GM21529 (cell line): ENCODE results near the gene ITPR2.

Source experiments
- ATAC-seq: cut with Tn5 transposase; IDR thresholded peaks from one replicate; pipeline ENCODE4 v1.9.1; 2021; ENCODE audit not compliant: unreplicated experiment

ITPR2 gene

DNA sequence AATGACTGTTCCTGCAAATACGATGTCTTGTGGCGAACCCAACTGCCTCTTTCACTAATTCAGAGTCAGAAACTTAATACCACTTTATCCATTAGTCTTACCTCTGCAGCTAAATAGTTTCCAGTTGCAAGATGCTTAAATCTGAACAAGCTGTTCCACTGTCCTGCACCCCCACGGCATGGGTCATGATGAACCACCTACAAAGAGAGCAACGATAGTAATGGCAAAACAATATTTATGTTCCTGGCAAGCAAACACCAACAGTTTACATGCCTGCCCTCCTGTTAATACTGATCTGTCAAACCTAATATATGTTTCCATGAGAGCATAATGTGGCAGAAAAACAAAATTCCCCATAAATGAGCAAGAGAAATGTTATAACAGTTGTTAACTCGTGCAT, 121.9 kb downstream of the ITPR2 start:
- ATAC-seq: no peak

- ATAC-seq: no peak
Measured at GRCh38 chr12:26705851-26706250, 127.1 kb downstream of the ITPR2 start.

GRCh38 chr12:26704684-26705460, 128.1 kb downstream of the ITPR2 start:
- ATAC-seq: no peak

DNA sequence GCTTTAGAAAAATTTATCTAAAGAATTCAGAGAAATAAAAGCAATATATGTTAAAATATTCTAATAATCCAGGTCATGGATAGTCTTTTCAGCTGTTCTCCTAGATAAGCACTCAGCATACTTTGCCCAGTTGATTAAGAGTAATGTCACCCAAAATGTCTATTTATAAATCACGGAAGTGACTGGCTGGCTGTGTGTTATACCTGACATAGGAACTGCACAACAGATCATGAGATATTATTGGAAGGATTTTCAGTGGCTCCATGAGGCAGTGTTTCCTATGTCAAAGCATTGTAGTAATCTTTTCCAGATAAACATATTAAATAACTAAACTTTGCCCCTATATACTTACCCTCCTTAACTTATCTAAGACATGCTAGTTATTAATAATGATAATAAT, 128.8 kb downstream of the ITPR2 start:
- ATAC-seq: no peak

GRCh38 chr12:26702741-26703140, 130.3 kb downstream of the ITPR2 start:
- ATAC-seq: no peak

GRCh38 chr12:26701604-26702215, 131.3 kb downstream of the ITPR2 start:
- no peak for ATAC-seq

DNA sequence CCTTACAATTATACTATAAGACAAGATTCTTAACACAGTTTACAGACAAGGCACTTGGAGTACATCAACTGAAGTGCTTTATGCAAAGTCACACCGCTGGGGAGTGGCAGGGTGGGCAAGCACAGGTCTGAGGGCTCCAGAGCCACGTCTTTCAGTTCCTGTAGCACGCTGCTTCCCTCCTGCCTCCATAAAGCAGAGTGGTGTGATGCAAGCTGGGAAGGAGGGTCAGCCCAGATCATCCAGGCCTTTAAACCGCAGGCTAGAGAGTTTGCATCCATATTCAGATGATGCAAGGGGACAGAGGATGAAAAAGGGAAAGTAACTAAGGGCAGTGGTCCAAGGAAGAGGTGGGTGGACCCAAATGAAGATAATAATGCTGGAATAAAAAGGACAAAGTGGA, 132.6 kb downstream of the ITPR2 start:
- no peak for ATAC-seq

DNA sequence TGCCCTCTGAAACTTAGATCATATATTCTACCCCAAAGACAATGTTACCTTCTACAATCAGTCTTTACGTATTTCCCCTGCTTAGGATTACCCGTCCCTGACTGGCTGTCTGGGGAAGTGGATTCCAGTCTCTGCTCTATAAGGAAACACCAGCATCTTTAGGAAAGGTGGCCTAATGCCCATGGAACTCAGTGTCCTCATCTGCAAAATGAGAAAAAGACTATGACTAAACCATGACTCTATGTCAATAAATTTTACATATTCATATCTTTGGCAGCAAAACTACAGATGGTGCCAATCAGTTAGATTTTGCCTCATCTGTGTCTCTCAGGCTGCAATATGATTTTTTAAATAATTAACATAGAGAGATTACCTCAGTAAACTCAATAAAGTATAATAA, 133.8 kb downstream of the ITPR2 start:
- no peak for ATAC-seq

GRCh38 chr12:26698186-26698585, 134.8 kb downstream of the ITPR2 start:
- no peak for ATAC-seq

DNA sequence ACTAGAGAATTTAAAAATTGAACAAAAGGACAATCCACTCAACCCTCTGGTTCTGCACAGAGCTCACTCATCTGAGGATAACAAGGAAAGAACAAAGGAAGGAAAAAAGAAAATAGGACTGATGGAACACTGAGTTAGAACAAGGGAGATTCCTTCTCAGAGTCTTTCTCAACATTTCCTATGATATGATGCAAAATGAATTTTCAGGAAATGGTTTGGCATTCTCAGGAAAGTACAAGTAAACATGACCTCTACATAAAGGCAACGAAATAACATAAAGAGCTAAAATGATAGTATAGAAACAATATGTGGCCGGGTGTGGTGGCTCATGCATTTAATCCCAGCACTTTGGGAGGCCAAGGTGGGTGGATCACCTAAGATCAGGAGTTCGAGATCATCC, 135.8 kb downstream of the ITPR2 start:
- ATAC-seq: no peak

GRCh38 chr12:26696613-26697092, 136.3 kb downstream of the ITPR2 start:
- no peak for ATAC-seq

DNA sequence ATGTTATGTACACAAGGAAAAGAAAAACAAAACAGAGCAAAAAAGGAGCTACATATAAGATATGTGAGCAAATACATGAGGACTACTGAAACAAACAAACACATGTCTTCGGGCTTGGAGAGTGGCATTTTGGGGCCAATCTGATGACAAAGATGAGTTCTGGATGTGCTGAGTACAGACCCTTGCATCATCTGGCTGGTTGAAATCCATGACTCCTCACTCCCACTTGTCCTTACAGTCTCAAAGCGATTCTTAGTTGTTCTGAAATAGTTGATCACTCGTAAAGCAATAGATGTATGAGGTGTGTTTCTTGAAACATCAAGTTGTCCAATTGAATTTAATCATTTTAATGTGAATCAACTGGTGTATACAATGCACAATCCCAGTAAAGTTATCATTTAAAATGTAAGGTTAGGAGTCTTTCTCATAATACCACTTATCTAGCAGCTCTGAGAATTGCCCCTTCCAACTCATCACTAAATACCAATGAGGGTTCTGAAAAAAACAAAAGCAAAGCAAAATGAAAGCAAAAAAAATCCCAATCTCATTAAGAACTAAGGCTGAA, 136.9 kb downstream of the ITPR2 start:
- no peak for ATAC-seq

GRCh38 chr12:26694402-26694801, 138.6 kb downstream of the ITPR2 start:
- ATAC-seq: no peak

GRCh38 chr12:26692407-26692806, 140.6 kb downstream of the ITPR2 start:
- no peak for ATAC-seq

DNA sequence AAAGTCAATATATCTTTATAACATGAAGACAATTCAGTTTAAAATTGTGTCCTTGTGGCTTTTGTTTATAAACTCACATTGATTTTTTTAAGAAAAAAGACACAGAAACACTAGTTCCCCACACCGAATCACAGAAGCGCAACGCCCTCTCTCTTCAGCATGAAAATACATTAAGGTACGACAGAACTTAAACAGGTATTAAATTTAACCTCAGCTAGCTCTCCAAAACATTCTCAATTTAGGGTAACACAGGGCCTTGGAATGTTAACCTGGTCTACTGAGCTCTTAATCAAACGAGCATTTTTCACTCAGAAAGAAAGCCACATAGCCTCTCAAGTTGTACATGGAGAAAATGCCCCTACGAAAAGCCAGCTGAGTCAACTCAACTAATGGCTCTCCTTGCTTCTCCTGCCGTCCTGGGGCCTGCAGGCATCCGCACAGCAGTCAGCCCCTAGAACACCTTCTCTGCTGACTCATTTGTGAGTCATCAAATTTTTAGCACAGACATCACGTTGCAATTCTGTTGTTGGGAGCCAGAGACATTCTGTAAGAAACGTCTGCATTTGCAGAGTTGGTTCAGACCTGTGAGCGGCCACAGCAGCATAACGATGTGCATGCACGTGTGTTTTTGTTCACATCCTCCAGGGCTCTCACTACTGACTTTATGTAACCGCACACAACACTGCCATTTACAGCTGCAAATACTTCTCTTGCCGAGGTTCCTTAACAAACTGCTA, 141.6 kb downstream of the ITPR2 start:
- ATAC-seq: no peak

- ATAC-seq: no peak
Measured at GRCh38 chr12:26690601-26691000, 142.4 kb downstream of the ITPR2 start.

DNA sequence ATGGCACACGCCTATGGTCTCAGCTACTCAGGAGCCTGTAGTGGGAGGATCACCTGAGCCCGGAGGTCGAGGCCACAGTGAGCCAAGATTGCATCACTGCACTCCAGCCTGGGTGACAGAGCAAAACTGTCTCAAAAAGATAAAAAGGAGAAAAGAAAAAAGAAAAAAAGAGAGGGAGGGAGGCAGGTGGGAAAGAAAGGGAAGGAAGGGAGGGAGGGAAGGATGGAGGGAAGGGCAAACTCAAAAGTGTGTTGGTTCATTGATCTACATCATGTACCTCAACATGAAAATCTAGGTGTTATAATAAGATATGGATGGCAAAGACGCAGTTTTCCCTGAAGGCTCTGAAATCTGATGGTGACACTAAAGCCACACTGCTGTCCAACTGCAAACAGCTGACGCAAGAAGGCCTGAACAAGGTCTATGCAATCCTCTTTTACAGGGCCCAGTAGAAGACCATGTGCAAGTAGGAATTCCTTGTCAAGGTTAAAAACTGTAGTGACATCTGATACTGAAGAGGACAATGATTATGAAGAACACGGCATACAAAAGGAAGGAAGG, 143.6 kb downstream of the ITPR2 start:
- no peak for ATAC-seq

GRCh38 chr12:26688344-26688904, 144.6 kb downstream of the ITPR2 start:
- ATAC-seq: no peak

DNA sequence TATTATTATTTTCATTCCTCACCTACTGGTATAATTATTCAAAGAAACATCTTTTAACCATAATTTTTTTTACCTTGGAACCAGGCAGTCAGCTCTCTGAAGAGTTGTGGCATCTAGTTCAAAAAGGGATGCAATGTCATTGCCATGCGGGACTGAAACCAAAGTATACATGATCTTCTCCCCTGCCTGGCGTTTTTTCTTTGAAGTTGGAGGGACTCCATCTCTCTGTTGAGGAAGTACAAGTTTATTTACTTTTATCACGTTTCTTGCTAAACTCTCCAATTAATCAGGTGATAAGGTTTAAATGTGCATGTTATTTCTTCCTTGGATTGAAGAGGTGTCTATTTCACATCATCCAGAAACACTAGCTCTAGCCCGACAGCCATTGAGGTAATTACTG, 146.6 kb downstream of the ITPR2 start:
- no peak for ATAC-seq

- no peak for ATAC-seq
Measured at GRCh38 chr12:26684101-26684500, 148.9 kb downstream of the ITPR2 start.

- no peak for ATAC-seq
Measured at GRCh38 chr12:26683443-26683842, 149.6 kb downstream of the ITPR2 start.
